Hypothalamus (tissue), 51 donors: ENCODE data around the gene ELF3.
"Not testable (repeated sequence)": the region's sequence is repeated elsewhere in the genome, so short reads cannot be mapped to it uniquely, and the experiment has no call there.

ENCODE experiments used
- DNase-seq, 51 donors: peaks; one replicate each; lab custom pipeline; 2025; lab: John Stamatoyannopoulos, UW

The ELF3 gene

GRCh38 chr1:202007304-202007703 is 3.1 kb upstream of the ELF3 start:
- DNase-seq: no peak

- DNase-seq: no peak
These were observed 2.4 kb upstream of the ELF3 start for GRCh38 chr1:202007805-202008489.

DNA sequence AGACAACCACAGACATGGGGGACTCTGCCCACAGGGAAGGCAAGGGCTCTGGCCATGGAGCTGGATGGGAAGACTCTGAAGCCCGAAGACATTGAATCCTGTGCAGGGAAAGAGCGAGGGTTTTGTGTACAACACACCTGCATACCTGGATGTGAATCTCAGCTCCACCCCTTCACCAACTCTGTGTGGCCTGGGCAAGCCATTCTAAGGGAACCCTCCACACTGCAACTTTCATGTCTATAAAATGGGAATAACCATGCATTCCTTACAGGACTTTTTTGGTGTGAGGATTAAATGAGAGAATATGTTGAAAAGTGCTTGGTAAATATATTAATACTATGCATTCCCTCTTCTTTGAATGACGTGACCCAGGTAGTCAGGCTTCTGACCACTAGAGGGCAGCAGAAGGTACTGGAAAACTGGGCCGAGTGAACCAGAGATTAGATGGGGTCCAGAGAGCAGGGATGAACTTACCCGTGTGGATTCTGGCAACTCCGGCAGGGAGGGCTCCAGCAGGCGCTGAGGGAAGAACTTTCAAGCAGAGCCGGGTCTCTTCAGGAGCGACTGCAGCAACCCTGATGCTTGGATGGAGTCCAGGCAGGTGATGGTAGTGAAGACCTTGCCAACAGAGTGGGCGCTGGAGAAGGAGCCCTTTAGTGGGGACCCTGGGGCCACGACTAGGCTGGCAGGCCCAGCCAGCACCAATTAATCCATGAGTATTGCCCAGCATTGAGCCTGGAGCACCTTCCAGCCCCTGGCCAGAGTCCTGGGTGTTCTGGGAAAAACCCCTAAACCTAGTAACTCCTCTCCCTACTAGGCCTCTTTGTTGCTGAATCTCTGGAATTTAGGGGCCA is 834 bp upstream of the ELF3 start:
- peak in 46 of 51 donors; percentile 12 to 84 (median 54) for DNase-seq

- DNase-seq: no peak
These were observed 1.6 kb downstream of the ELF3 start for GRCh38 chr1:202011994-202012393.

DNA sequence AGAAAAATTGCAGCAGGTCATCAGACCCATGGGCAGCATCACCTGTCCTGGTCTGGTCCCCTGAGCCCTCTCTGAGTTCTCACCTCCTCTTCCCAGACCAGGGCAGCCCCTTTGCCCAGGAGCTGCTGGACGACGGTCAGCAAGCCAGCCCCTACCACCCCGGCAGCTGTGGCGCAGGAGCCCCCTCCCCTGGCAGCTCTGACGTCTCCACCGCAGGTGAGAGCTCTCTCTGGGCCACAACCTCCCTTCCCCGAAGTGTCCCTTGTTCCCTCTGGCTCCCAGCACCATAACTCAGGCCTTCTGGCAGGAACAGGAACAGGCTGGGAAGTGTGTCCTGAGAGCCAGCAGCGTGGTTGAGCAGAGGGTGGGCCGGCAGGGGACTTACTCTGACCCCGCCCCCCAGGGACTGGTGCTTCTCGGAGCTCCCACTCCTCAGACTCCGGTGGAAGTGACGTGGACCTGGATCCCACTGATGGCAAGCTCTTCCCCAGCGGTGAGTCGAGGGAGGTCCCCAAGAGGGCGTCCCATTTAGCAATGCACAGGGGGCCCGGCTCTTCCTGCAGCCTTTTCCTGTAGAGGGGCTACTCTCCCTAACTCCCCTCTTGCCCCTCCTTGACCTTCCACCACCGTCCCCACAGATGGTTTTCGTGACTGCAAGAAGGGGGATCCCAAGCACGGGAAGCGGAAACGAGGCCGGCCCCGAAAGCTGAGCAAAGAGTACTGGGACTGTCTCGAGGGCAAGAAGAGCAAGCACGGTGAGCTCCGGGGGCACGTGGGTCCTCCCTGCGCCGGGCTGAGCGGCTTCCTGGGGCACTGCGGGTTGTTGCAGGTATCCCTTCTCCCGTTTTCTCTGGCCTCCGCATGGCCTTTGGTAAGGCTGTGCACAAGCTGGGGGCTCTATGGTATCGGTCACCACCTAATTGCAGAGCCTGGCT is 2.4 kb downstream of the ELF3 start:
- no peak for DNase-seq

- no peak for DNase-seq
These were observed 3.2 kb downstream of the ELF3 start for GRCh38 chr1:202013603-202014002.

DNA sequence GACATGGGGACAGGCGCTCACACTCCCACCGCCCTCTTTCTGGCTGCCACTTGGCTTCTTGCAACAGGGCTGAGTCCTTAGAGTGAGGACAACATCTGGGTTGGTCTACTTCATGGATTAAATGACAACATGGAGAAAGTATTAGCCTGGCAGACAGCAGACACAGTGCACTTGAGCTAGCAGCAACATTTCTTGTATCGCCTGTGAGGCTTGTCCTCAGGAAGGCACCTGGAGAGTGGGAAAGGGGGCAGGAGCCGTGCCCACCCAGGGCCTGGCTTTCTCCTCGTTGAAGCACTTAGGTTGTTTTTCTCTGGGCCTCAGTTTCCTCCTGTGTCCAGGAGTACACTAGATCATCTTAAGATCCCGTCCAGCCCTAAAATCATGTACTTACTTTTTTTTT is 3.7 kb downstream of the ELF3 start:
- DNase-seq: no peak

- DNase-seq: no peak
These were observed 4.7 kb downstream of the ELF3 start for GRCh38 chr1:202014915-202015661.

DNA sequence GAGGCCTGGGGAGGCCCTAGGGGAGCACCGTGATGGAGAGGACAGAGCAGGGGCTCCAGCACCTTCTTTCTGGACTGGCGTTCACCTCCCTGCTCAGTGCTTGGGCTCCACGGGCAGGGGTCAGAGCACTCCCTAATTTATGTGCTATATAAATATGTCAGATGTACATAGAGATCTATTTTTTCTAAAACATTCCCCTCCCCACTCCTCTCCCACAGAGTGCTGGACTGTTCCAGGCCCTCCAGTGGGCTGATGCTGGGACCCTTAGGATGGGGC is 5.2 kb downstream of the ELF3 start:
- DNase-seq: no peak

GRCh38 chr1:202016022-202016810 is 5.8 kb downstream of the ELF3 start:
- no peak for DNase-seq

GRCh38 chr1:202016811-202017748 is 6.7 kb downstream of the ELF3 start:
- no peak for DNase-seq

- no peak for DNase-seq
These were observed 7.5 kb downstream of the ELF3 start for GRCh38 chr1:202017749-202018467.

- DNase-seq: no peak
These were observed 8.3 kb downstream of the ELF3 start for GRCh38 chr1:202018468-202019234.

DNA sequence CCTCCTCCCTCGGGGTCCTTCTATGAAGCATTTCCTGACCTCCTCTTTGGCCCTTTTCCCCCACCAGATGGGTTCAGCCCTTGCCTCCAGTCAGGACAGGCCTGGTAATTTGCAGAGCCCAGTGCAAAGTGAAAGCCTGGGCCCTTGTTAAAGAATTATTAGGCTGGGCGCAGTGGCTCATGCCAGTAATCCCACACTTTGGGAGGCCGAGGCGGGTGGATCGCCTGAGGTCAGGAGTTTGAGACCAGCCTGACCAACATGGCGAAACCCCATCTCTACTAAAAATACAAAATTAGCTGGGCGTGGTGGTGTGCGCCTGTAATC is 8.8 kb downstream of the ELF3 start:
- not testable (repeated sequence) for DNase-seq

- DNase-seq: no peak
These were observed 12.6 kb downstream of the ELF3 start for GRCh38 chr1:202023001-202023433.

GRCh38 chr1:202029171-202029665 is 18.8 kb downstream of the ELF3 start:
- no peak for DNase-seq

GRCh38 chr1:202029727-202030126 is 19.3 kb downstream of the ELF3 start:
- DNase-seq: no peak
